Fibroblast of lung (primary cell): ENCODE data around the gene TMEM178B. TPM values are rescaled to one million over a fixed set of nuclear protein-coding genes. Genes with fewer than 3 reads are reported as not detected.

Experiments used
- DNase-seq, 2 donors: peaks; one replicate each; pipeline versions ENCODE4 v3.0.0 to v3.0.0-alpha.2; 2010; ENCODE audit warnings: low read depth in 2 of 2
- H2AFZ ChIP-seq: 2 replicates; pipeline ENCODE4 v1.5.1; 2012; ENCODE audit warnings: low read length, control low read depth, inconsistent platforms
- H3K27ac ChIP-seq: 2 replicates; pipeline ENCODE4 v1.5.1; 2011; ENCODE audit warnings: low read length, control low read depth; ENCODE audit not compliant: insufficient read depth
- H3K27me3 ChIP-seq: 2 replicates; pipeline ENCODE4 v1.5.1; 2011; ENCODE audit warnings: mild to moderate bottlenecking, low read length; ENCODE audit not compliant: control insufficient read depth, insufficient read depth
- H3K36me3 ChIP-seq: 2 replicates; pipeline ENCODE4 v1.5.1; 2011; ENCODE audit warnings: low read length; ENCODE audit not compliant: control insufficient read depth, insufficient read depth
- H3K4me1 ChIP-seq: 2 replicates; pipeline ENCODE4 v1.5.1; 2011; ENCODE audit warnings: low read length; ENCODE audit not compliant: control insufficient read depth, insufficient read depth; ENCODE audit errors: extremely low read depth
- H3K4me2 ChIP-seq: 2 replicates; pipeline ENCODE4 v1.5.1; 2011; ENCODE audit warnings: low read length, control low read depth; ENCODE audit not compliant: insufficient read depth; ENCODE audit errors: extremely low read depth
- H3K4me3 ChIP-seq, 4 experiments: fragments of 200-600 bp in 1 of 4; sonication (generic) in 1 of 4; replicated peaks in 1 of 4; 2 replicates each; pipeline ENCODE4 v1.5.1; 2011 to 2016; ENCODE audit warnings: low read length in 4 of 4, low read depth in 3 of 4, mild to moderate bottlenecking in 3 of 4, control low read depth in 2 of 4, inconsistent platforms in 1 of 4, mixed read lengths in 1 of 4; ENCODE audit not compliant: insufficient read depth in 1 of 4; ENCODE audit errors: control extremely low read depth in 1 of 4
- H3K79me2 ChIP-seq: 2 replicates; pipeline ENCODE4 v1.5.1; 2012; ENCODE audit warnings: mild to moderate bottlenecking, low read length, inconsistent platforms; ENCODE audit not compliant: control insufficient read depth, insufficient read depth
- H3K9ac ChIP-seq: 2 replicates; pipeline ENCODE4 v1.5.1; 2011; ENCODE audit warnings: mild to moderate bottlenecking, low read length, control low read depth; ENCODE audit not compliant: insufficient read depth
- H3K9me3 ChIP-seq: 2 replicates; pipeline ENCODE4 v1.5.1; 2012; ENCODE audit warnings: low read depth, low read length; ENCODE audit not compliant: control insufficient read depth, insufficient read depth
- H4K20me1 ChIP-seq: 2 replicates; pipeline ENCODE4 v1.5.1; 2011; ENCODE audit warnings: low read length; ENCODE audit not compliant: control insufficient read depth, insufficient read depth; ENCODE audit errors: extremely low read depth
- CTCF ChIP-seq, 2 donors: IDR thresholded peaks in 1 of 2; conservative IDR thresholded peaks in 1 of 2; 1 replicate in 1 of 2; 2 replicates in 1 of 2; pipeline ENCODE4 v1.5.1; 2011 to 2012; ENCODE audit warnings: low read length in 2 of 2, control low read depth in 1 of 2, inconsistent platforms in 1 of 2, low read depth in 1 of 2, mild to moderate bottlenecking in 1 of 2
- EZH2 ChIP-seq: IDR thresholded peaks from 2 replicates; pipeline ENCODE4 v1.5.1; 2012; ENCODE audit warnings: low read length, control low read depth, mild to moderate bottlenecking; ENCODE audit errors: missing control alignments
- polyA plus RNA-seq, 2 donors: library from polyadenylated mRNA; depleted of rRNA in 1 of 2; stranded (reverse) in 1 of 2; unstranded in 1 of 2; fragments of >200 nt; gene quantifications; 2 replicates each; pipeline ENCODE4 v1.2.1, GENCODE V29; 2011 to 2012; ENCODE audit warnings: missing spikeins in 1 of 2
- total RNA-seq: library from RNA; depleted of rRNA; stranded (reverse); fragments of >200 nt; gene quantifications from 2 replicates; pipeline ENCODE4 v1.2.1, GENCODE V29; 2014

TMEM178B gene
- total and polyA plus RNA-seq, 2 donors (not counting 1 experiment from before 2014, with no cell fraction given), result under 0.01 to 0.14 TPM

- no peaks in the 10 kb centered on the region for H3K79me2 ChIP-seq
- H3K4me1 ChIP-seq, result no peaks in the 10 kb centered on the region
- no peak overlapping the region for H3K9ac ChIP-seq
- H3K4me2 ChIP-seq, result no peak overlapping the region
- DNase-seq, result no peak
- no peak overlapping the region for H2AFZ ChIP-seq
- no peak for TF ChIP-seq EZH2
- TF ChIP-seq CTCF (conservative IDR thresholded peaks at IDR 0.05 in 1 of 2, IDR thresholded peaks at IDR 0.05 in 1 of 2; ENCODE audit: low read depth in 1 of 2, low read length in 2 of 2), result no peak
- H3K36me3 ChIP-seq, result no peaks in the 10 kb centered on the region
- no peak overlapping the region for H3K27ac ChIP-seq
- no peaks in the 10 kb centered on the region for H3K27me3 ChIP-seq
- no peaks in the 10 kb centered on the region for H3K9me3 ChIP-seq
- H3K4me3 ChIP-seq, result no peak overlapping the region
- no peaks in the 10 kb centered on the region for H4K20me1 ChIP-seq
Measured at GRCh38 chr7:141495057-141495456, 421.2 kb downstream of the TMEM178B start.

DNA sequence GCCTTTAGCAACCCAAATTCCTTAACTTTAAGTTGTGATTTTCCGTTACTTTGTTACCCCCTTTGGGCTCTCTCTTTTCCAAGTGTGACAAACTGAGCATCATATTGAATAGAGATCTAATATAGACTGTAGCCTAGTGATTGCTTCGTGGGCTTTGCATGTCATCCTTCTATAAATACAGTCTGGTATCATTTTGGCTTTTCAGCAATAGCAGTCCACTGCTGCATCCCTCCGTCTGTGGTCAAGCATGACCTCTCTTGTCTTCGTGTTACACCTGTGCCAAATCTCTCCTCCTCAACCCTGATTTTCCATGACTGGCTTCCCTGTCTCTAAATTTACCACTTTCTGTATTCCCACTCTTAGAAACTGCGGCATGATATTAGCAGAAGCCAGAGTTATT, 423.5 kb downstream of the TMEM178B start:
- H3K36me3 ChIP-seq, result no peaks in the 10 kb centered on the region
- H3K79me2 ChIP-seq, result no peaks in the 10 kb centered on the region
- no peak overlapping the region for H3K27ac ChIP-seq
- no peak overlapping the region for H3K9ac ChIP-seq
- H4K20me1 ChIP-seq, result no peaks in the 10 kb centered on the region
- no peaks in the 10 kb centered on the region for H3K4me1 ChIP-seq
- no peak overlapping the region for H3K4me2 ChIP-seq
- TF ChIP-seq EZH2, result no peak
- no peak for TF ChIP-seq CTCF (conservative IDR thresholded peaks at IDR 0.05 in 1 of 2, IDR thresholded peaks at IDR 0.05 in 1 of 2; ENCODE audit: low read depth in 1 of 2, low read length in 2 of 2)
- no peaks in the 10 kb centered on the region for H3K9me3 ChIP-seq
- no peak for DNase-seq
- H2AFZ ChIP-seq, result no peak overlapping the region
- H3K27me3 ChIP-seq, result no peaks in the 10 kb centered on the region
- H3K4me3 ChIP-seq, result no peak overlapping the region

- Histone ChIP-seq H4K20me1 (no peaks in the 10 kb centered on the region), H3K9me3 (no peaks in the 10 kb centered on the region), H2AFZ (no peak overlapping the region), H3K4me2 (no peak overlapping the region), H3K27ac (no peak overlapping the region), H3K9ac (no peak overlapping the region), H3K4me3 (no peak overlapping the region), H3K27me3 (no peaks in the 10 kb centered on the region), H3K36me3 (no peaks in the 10 kb centered on the region), H3K79me2 (no peaks in the 10 kb centered on the region), H3K4me1 (no peaks in the 10 kb centered on the region)
- DNase-seq, result no peak
- TF ChIP-seq CTCF (conservative IDR thresholded peaks at IDR 0.05 in 1 of 2, IDR thresholded peaks at IDR 0.05 in 1 of 2; ENCODE audit: low read depth in 1 of 2, low read length in 2 of 2) (no peak), EZH2 (no peak)
Measured at GRCh38 chr7:141500608-141501007, 426.7 kb downstream of the TMEM178B start.
